Measurements from ENCODE around the gene MBOAT2. TPM values are rescaled to one million over a fixed set of nuclear protein-coding genes. Genes with fewer than 3 reads are reported as not detected.

The MBOAT2 gene
- total RNA-seq, 1 experiment from 2014 or later = 34.8 TPM

DNA sequence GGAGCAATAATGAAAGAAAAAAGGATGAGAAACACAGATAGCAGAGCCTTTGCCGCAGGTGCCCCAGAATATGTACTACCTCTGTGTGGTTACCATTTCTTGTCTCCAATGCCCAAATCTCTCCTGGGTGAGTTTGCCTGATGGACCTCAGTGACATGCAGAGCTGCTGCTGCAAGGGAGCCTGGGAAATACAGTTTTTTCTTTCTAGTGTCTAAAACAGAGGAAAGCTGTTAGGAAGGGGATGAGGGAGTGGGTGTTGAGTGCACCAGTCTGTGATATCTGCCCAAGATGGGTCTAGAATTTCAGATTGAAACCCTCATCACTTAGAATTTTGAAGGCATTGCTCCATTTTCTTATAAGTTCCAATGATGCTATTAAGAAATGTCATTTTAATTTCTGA is 9.9 kb upstream of the MBOAT2 start:
- H3K9me3 ChIP-seq (ENCODE audit: control insufficient read depth, insufficient read depth, low read depth, low read length) = no peaks in the 10 kb centered on the region
- ATAC-seq (no peak), DNase-seq (ENCODE audit: low read depth, low spot score) (no peak)
- intact Hi-C loops (cut with micrococcal nuclease; ENCODE audit: unreplicated experiment) (no loop called here), in situ Hi-C loops (cut with HindIII; ENCODE audit: low pct_unique_long_range_greater_than_20kb, low sequenced_read_pairs) (no loop called here)
- peaks cover 8% of the 10 kb centered on the region for H3K4me1 ChIP-seq (ENCODE audit: control insufficient read depth, insufficient read depth, low read length)
- ChIA-PET POLR2A (interaction anchor here (0.9 kb wide), 1 partner anchor 10 kb away, joined by 3 read pairs; the partner anchor contains the start of gene MBOAT2), CTCF (no interaction called here)
- no peaks in the 10 kb centered on the region; the same call in 1 of the 2 replicates for H3K36me3 ChIP-seq (ENCODE audit: control insufficient read depth, insufficient read depth, low read length)
- no peaks in the 10 kb centered on the region for H3K27me3 ChIP-seq (ENCODE audit: control insufficient read depth, insufficient read depth, low read length)
- no peak overlapping the region for H3K4me3 ChIP-seq (ENCODE audit: low read depth in 2 of 2, low read length in 2 of 2)
- no peak overlapping the region for H3K27ac ChIP-seq (ENCODE audit: low read length)
- no TSS peak for BruUV-seq (replicated peaks)
- TF ChIP-seq SIN3A (IDR thresholded peaks at IDR 0.05; ENCODE audit: borderline replicate concordance, insufficient read depth, low read depth, low read length) = no peak
- TF ChIP-seq TCF7L2 (IDR thresholded peaks at IDR 0.05; ENCODE audit: low read depth, low read length) = no peak
- TF ChIP-seq, protein P1, sequence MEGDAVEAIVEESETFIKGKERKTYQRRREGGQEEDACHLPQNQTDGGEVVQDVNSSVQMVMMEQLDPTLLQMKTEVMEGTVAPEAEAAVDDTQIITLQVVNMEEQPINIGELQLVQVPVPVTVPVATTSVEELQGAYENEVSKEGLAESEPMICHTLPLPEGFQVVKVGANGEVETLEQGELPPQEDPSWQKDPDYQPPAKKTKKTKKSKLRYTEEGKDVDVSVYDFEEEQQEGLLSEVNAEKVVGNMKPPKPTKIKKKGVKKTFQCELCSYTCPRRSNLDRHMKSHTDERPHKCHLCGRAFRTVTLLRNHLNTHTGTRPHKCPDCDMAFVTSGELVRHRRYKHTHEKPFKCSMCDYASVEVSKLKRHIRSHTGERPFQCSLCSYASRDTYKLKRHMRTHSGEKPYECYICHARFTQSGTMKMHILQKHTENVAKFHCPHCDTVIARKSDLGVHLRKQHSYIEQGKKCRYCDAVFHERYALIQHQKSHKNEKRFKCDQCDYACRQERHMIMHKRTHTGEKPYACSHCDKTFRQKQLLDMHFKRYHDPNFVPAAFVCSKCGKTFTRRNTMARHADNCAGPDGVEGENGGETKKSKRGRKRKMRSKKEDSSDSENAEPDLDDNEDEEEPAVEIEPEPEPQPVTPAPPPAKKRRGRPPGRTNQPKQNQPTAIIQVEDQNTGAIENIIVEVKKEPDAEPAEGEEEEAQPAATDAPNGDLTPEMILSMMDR (IDR thresholded peaks at IDR 0.05) = no peak
- no peak for TF ChIP-seq POLR2AphosphoS5 (IDR thresholded peaks at IDR 0.05; ENCODE audit: low read depth, low read length)
- TF ChIP-seq, protein P2, sequence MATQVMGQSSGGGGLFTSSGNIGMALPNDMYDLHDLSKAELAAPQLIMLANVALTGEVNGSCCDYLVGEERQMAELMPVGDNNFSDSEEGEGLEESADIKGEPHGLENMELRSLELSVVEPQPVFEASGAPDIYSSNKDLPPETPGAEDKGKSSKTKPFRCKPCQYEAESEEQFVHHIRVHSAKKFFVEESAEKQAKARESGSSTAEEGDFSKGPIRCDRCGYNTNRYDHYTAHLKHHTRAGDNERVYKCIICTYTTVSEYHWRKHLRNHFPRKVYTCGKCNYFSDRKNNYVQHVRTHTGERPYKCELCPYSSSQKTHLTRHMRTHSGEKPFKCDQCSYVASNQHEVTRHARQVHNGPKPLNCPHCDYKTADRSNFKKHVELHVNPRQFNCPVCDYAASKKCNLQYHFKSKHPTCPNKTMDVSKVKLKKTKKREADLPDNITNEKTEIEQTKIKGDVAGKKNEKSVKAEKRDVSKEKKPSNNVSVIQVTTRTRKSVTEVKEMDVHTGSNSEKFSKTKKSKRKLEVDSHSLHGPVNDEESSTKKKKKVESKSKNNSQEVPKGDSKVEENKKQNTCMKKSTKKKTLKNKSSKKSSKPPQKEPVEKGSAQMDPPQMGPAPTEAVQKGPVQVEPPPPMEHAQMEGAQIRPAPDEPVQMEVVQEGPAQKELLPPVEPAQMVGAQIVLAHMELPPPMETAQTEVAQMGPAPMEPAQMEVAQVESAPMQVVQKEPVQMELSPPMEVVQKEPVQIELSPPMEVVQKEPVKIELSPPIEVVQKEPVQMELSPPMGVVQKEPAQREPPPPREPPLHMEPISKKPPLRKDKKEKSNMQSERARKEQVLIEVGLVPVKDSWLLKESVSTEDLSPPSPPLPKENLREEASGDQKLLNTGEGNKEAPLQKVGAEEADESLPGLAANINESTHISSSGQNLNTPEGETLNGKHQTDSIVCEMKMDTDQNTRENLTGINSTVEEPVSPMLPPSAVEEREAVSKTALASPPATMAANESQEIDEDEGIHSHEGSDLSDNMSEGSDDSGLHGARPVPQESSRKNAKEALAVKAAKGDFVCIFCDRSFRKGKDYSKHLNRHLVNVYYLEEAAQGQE (IDR thresholded peaks at IDR 0.05; ENCODE audit: insufficient read depth in 1 of 2, low read depth in 2 of 2, low read length in 1 of 2) = no peak

DNA sequence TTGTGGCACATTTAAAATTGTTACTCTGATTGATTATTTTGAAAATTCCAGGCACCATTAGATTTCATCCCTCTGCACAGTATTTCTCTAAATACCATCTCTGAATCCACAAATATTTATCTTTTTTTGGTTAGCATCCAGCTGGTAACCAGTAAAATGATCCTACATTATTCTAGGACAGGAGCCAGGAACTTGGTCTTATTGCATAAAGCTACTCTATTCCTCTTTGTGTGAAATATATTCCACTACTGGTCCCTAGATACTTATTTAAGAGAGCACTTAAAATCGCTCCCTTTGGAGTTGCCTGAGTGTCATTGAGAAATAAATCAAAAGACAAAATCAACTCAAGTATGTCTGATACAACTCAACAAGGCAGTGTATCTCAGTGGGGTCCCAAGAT is 7.4 kb upstream of the MBOAT2 start:
- BruUV-seq (replicated peaks) = no TSS peak
- ATAC-seq = no peak
- intact Hi-C loops (cut with micrococcal nuclease; ENCODE audit: unreplicated experiment) (no loop called here), in situ Hi-C loops (cut with HindIII; ENCODE audit: low pct_unique_long_range_greater_than_20kb, low sequenced_read_pairs) (no loop called here)
- Histone ChIP-seq H3K36me3 (ENCODE audit: control insufficient read depth, insufficient read depth, low read length) (no peaks in the 10 kb centered on the region; the same call in 1 of the 2 replicates), H3K4me3 (ENCODE audit: low read depth in 2 of 2, low read length in 2 of 2) (no peak overlapping the region), H3K27ac (ENCODE audit: low read length) (no peak overlapping the region), H3K4me1 (ENCODE audit: control insufficient read depth, insufficient read depth, low read length) (peaks cover 8% of the 10 kb centered on the region), H3K9me3 (ENCODE audit: control insufficient read depth, insufficient read depth, low read depth, low read length) (no peaks in the 10 kb centered on the region), H3K27me3 (ENCODE audit: control insufficient read depth, insufficient read depth, low read length) (no peaks in the 10 kb centered on the region)
- no peak for TF ChIP-seq TCF7L2 (IDR thresholded peaks at IDR 0.05; ENCODE audit: low read depth, low read length)
- no peak for TF ChIP-seq POLR2AphosphoS5 (IDR thresholded peaks at IDR 0.05; ENCODE audit: low read depth, low read length)
- TF ChIP-seq, protein P2 (IDR thresholded peaks at IDR 0.05; ENCODE audit: insufficient read depth in 1 of 2, low read depth in 2 of 2, low read length in 1 of 2) = no peak
- TF ChIP-seq SIN3A (IDR thresholded peaks at IDR 0.05; ENCODE audit: borderline replicate concordance, insufficient read depth, low read depth, low read length) = no peak
- TF ChIP-seq, protein P1 (IDR thresholded peaks at IDR 0.05) = no peak
- ChIA-PET CTCF (interaction anchor here (0.6 kb wide), 1 partner anchor 19 kb away, joined by 12 read pairs; no protein-coding TSS in a partner anchor), POLR2A (no interaction called here)
- no peak for DNase-seq (ENCODE audit: low read depth, low spot score)

All from Panc1 (cell line).